Uterus (tissue), 2 donors: ENCODE data around the gene CSNK2A2.

Experiments used
- POLR2A ChIP-seq, 2 donors: fragments of 450-650 bp; IDR thresholded peaks; one replicate each; pipeline ENCODE4 v1.6.1; 2016; ENCODE audit warnings: antibody characterized with exemption in 2 of 2, mild to moderate bottlenecking in 1 of 2, moderate library complexity in 1 of 2
- TF ChIP-seq, protein P1 (sequence below), 4 experiments: fragments of 200-600 bp in 2 of 4; fragments of 450-650 bp in 2 of 4; sonication (generic) in 2 of 4; IDR thresholded peaks; one replicate each; pipeline ENCODE4 v1.5.1; 2016 to 2019; ENCODE audit warnings: antibody characterized with exemption in 4 of 4, mild to moderate bottlenecking in 2 of 4, moderate library complexity in 1 of 4

DNA sequence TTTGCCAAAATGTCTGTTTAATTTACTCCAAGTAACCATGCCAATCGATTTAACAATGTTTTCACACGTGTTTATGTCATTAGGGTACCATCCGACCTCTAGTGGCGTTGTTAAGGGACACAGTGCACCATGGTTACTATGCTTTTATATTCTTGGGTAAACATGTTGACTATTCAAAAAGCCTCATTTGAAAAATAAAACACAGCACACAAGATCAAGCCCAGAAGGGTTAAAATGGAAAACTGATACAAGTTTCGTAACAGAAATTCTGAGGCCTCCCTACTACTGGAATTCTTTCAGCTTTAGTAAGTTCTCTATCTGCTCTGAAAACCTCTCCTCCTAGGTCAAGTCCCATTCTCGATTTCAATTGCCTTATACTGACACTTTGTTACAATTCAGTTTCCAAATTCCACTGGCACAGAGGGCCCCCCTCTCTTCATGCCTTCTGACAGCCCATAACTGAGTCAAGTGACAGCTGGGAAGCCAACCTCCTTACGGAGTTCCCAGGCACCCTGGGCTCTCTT lies 70.8 kb downstream of the CSNK2A2 start:
- TF ChIP-seq, protein P1, sequence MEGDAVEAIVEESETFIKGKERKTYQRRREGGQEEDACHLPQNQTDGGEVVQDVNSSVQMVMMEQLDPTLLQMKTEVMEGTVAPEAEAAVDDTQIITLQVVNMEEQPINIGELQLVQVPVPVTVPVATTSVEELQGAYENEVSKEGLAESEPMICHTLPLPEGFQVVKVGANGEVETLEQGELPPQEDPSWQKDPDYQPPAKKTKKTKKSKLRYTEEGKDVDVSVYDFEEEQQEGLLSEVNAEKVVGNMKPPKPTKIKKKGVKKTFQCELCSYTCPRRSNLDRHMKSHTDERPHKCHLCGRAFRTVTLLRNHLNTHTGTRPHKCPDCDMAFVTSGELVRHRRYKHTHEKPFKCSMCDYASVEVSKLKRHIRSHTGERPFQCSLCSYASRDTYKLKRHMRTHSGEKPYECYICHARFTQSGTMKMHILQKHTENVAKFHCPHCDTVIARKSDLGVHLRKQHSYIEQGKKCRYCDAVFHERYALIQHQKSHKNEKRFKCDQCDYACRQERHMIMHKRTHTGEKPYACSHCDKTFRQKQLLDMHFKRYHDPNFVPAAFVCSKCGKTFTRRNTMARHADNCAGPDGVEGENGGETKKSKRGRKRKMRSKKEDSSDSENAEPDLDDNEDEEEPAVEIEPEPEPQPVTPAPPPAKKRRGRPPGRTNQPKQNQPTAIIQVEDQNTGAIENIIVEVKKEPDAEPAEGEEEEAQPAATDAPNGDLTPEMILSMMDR (IDR thresholded peaks at IDR 0.05): peak in 3 of 4 experiments; percentile 12 to 44 (median 18)
- TF ChIP-seq POLR2A (IDR thresholded peaks at IDR 0.05): no peak
